GM18520 (cell line): Measurements from ENCODE around the gene TCF23.
"Not testable (repeated sequence)": the region's sequence is repeated elsewhere in the genome, so short reads cannot be mapped to it uniquely, and the experiment has no call there.

Experiments
- ATAC-seq: cut with Tn5 transposase; IDR thresholded peaks from one replicate; pipeline ENCODE4 v1.9.1; 2021; ENCODE audit not compliant: unreplicated experiment

Gene TCF23

GRCh38 chr2:27154488-27154887 is 5.7 kb downstream of the TCF23 start:
- ATAC-seq: no peak

- no peak for ATAC-seq
These were observed 6.3 kb downstream of the TCF23 start for GRCh38 chr2:27155069-27155520.

DNA sequence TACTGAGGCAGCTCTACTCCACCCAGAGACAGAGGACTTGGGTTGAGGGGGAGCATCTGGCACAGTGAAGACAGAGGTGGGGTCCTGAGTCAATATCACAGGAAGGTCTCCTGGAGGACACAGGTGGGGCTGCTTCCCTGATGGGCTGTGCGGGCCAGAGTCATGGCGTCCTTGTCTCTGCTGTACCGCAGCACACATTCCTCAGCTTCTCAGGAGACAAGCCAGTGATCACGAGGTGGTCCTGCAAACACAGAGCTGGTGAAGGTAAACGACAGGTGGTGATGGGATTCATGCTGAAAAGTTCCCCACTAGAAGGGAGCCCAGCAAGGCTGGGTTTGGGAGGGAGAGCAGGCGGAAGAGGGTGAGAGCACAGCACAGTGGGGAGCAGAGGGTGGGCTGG is 9.7 kb downstream of the TCF23 start:
- ATAC-seq: no peak

GRCh38 chr2:27159271-27159670 is 10.5 kb downstream of the TCF23 start:
- ATAC-seq: no peak

DNA sequence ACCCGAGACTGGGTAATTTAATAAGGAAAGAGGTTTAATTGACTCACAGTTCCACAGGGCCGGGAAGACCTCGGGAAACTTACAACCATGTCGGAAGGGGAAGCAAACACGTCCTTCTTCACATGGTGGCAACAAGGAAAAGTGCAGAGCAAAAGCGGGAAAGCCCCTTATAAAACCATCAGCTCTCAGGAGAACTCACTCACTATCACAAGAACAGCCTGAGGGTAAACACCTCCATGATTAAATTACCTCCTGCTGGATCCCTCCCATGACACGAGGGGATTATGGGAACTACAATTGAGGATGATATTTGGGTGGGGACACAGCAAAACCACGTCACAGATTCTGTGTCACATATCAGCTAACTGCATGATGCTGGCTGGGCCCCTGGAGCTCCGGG is 11.4 kb downstream of the TCF23 start:
- ATAC-seq: no peak

- no peak for ATAC-seq
These were observed 13.6 kb downstream of the TCF23 start for GRCh38 chr2:27162151-27163121.

GRCh38 chr2:27164960-27165763 is 16.4 kb downstream of the TCF23 start:
- no peak for ATAC-seq

GRCh38 chr2:27170581-27171337 is 22.0 kb downstream of the TCF23 start:
- ATAC-seq: no peak

DNA sequence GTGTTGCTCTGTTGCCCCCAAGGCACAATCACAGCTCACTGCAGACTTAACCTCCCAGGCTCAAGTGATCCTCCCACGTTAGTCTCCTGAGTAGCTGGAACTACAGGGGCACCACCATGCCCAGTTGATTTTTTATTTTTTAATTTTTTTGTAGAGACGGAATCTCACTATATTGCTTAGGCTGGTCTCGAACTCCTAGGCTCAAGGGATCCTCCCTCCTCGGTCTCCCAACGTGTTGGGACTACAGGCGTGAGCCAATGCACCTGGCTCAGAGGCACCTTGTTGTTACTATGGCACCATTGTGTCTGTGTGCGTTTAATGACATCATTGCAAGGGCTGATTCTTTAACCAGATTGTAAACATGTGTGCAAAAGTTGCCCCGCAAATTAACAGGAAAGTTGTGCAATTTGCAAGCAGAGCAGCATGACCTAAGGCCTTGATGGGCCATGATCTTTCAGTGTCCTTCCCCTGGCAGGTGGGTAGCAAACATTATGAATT is 22.6 kb downstream of the TCF23 start:
- no peak for ATAC-seq

DNA sequence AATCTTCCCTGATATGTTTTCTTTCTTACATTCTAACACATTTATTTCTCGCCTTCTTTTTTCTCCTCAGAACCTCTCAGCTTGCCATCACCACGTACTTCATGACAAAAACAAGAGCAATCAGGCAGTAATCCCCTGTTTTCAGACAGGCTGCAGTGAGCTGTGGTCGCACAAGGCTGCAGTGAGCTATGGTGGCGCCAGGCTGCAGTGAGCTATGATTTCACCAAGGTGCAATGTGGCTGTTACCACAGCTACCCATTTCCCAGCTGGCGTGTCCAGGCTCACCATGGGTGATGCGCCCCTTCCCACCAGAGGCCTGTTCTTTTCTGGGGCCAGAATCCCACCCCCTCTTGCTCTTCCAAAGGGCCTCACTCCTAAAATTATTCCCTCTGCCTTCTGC is 25.8 kb downstream of the TCF23 start:
- no peak for ATAC-seq

DNA sequence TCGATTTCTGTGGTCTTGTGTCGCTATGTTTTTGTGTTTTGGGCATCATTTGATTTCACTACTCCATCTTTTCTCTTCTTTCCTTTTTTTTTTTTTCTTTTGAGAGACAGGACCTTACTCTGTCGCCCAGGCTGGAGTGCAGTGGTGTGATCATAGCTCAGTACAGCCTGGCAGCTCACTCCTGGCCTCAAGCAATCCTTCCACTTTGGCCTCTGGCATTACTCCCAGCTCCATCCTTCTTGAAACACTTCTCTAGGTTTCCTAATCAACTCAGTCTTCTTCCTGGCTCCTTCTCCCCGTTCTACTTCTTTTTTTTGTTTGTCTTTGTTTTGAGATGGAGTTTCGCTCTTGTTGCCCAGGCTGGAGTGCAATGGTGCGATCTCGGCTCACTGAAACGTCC is 26.5 kb downstream of the TCF23 start:
- no peak for ATAC-seq

GRCh38 chr2:27175781-27176180 is 27.0 kb downstream of the TCF23 start:
- ATAC-seq: not testable (repeated sequence)

GRCh38 chr2:27177441-27178351 is 28.9 kb downstream of the TCF23 start:
- ATAC-seq: no peak

- no peak for ATAC-seq
These were observed 29.7 kb downstream of the TCF23 start for GRCh38 chr2:27178469-27178868.

DNA sequence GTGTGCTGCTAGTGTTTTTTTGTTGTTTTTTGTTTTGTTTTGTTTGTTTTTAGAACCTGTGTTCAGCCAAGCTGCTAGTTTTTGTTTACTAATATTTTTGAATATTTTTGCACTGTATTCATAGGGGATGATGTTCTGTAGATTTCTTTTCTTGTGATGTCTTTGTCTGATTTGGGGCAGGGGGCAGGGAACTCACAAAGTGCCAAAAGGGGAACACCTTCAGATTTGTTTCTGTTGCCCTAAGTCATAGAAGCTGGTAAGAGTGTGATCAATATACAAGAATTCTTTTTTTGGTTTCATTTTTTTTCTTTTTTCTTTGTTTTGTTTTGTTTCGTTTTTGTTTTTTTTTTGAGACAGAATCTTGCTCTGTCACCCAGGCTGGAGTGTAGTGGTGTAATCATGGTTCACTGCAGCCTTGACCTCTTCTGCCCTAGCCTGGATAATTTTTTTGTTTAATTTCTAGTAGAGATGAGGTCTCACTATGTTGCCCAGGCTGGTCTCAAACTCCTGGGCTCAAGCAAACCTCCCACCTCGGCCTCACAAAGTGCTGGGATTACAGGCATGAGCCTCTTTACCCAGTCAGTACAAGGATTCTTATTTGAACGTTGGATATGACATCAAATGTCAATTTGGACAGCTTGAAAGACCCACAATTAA is 30.7 kb downstream of the TCF23 start:
- no peak for ATAC-seq

GRCh38 chr2:27182346-27182745 is 33.5 kb downstream of the TCF23 start:
- ATAC-seq: no peak

- no peak for ATAC-seq
These were observed 35.3 kb downstream of the TCF23 start for GRCh38 chr2:27184115-27184514.

- ATAC-seq: no peak
These were observed 36.7 kb downstream of the TCF23 start for GRCh38 chr2:27185331-27186026.
